Measurements from ENCODE around the gene RAPGEF2. TPM values are rescaled to one million over a fixed set of nuclear protein-coding genes. Genes with fewer than 3 reads are reported as not detected.
"Not testable (repeated sequence)": the region's sequence is repeated elsewhere in the genome, so short reads cannot be mapped to it uniquely, and the experiment has no call there.

RAPGEF2 gene
- total RNA-seq (2014; rRNA removed; shearing (Covaris generic)) = 13.3 and 21.4 TPM in 2 replicates

- in situ Hi-C loops (cut with HindIII; ENCODE audit: low sequenced_read_pairs) = no loop called here
- peak; percentile 95 for DNase-seq (ENCODE audit: low spot score)
Measured at GRCh38 chr4:159102622-159103383, at the start of gene RAPGEF2. RAPGEF2 (plus strand) TSS chr4:159103079; CDS start chr4:159104163, 1,084 bp downstream.

GRCh38 chr4:159055833-159056232 is 47.0 kb upstream of the RAPGEF2 start:
- no peak for DNase-seq (ENCODE audit: low spot score)
- in situ Hi-C loops (cut with HindIII; ENCODE audit: low sequenced_read_pairs) = no loop called here

GRCh38 chr4:159060161-159060560 is 42.7 kb upstream of the RAPGEF2 start:
- no peak for DNase-seq (ENCODE audit: low spot score)
- in situ Hi-C loops (cut with HindIII; ENCODE audit: low sequenced_read_pairs) = no loop called here

- DNase-seq (ENCODE audit: low spot score) = no peak
- in situ Hi-C loops (cut with HindIII; ENCODE audit: low sequenced_read_pairs) = no loop called here
Measured at GRCh38 chr4:159062381-159062780, 40.5 kb upstream of the RAPGEF2 start.

GRCh38 chr4:159065513-159066240 is 37.2 kb upstream of the RAPGEF2 start:
- in situ Hi-C loops (cut with HindIII; ENCODE audit: low sequenced_read_pairs) = no loop called here
- no peak for DNase-seq (ENCODE audit: low spot score)

- DNase-seq (ENCODE audit: low spot score); in situ Hi-C loops (cut with HindIII; ENCODE audit: low sequenced_read_pairs): not testable (repeated sequence)
Measured at GRCh38 chr4:159068139-159068538, 34.7 kb upstream of the RAPGEF2 start.

GRCh38 chr4:159069922-159070321 is 33.0 kb upstream of the RAPGEF2 start:
- DNase-seq (ENCODE audit: low spot score) = no peak
- in situ Hi-C loops (cut with HindIII; ENCODE audit: low sequenced_read_pairs) = no loop called here

GRCh38 chr4:159070742-159071141 is 32.1 kb upstream of the RAPGEF2 start:
- no peak for DNase-seq (ENCODE audit: low spot score)
- in situ Hi-C loops (cut with HindIII; ENCODE audit: low sequenced_read_pairs) = no loop called here

- DNase-seq (ENCODE audit: low spot score) = no peak
- in situ Hi-C loops (cut with HindIII; ENCODE audit: low sequenced_read_pairs) = no loop called here
Measured at GRCh38 chr4:159071178-159071968, 31.5 kb upstream of the RAPGEF2 start.

GRCh38 chr4:159071969-159072765 is 30.7 kb upstream of the RAPGEF2 start:
- in situ Hi-C loops (cut with HindIII; ENCODE audit: low sequenced_read_pairs) = no loop called here
- DNase-seq (ENCODE audit: low spot score) = no peak

GRCh38 chr4:159075531-159075932 is 27.3 kb upstream of the RAPGEF2 start:
- in situ Hi-C loops (cut with HindIII; ENCODE audit: low sequenced_read_pairs) = no loop called here

GRCh38 chr4:159077018-159077417 is 25.9 kb upstream of the RAPGEF2 start:
- in situ Hi-C loops (cut with HindIII; ENCODE audit: low sequenced_read_pairs); DNase-seq (ENCODE audit: low spot score): not testable (repeated sequence)

More at GRCh38 chr4:159075531-159075932, 27.3 kb upstream of the RAPGEF2 start:
- no peak for DNase-seq (ENCODE audit: low spot score)

- in situ Hi-C loops (cut with HindIII; ENCODE audit: low sequenced_read_pairs) = no loop called here
- DNase-seq (ENCODE audit: low spot score) = no peak
Measured at GRCh38 chr4:159077702-159078495, 25.0 kb upstream of the RAPGEF2 start.

GRCh38 chr4:159079074-159079473 is 23.8 kb upstream of the RAPGEF2 start:
- DNase-seq (ENCODE audit: low spot score) = no peak
- in situ Hi-C loops (cut with HindIII; ENCODE audit: low sequenced_read_pairs) = no loop called here

- no peak for DNase-seq (ENCODE audit: low spot score)
- in situ Hi-C loops (cut with HindIII; ENCODE audit: low sequenced_read_pairs) = no loop called here
Measured at GRCh38 chr4:159086606-159087005, 16.3 kb upstream of the RAPGEF2 start.

- no peak for DNase-seq (ENCODE audit: low spot score)
- in situ Hi-C loops (cut with HindIII; ENCODE audit: low sequenced_read_pairs) = no loop called here
Measured at GRCh38 chr4:159090255-159090654, 12.6 kb upstream of the RAPGEF2 start.

GRCh38 chr4:159094156-159094555 is 8.7 kb upstream of the RAPGEF2 start:
- DNase-seq (ENCODE audit: low spot score); in situ Hi-C loops (cut with HindIII; ENCODE audit: low sequenced_read_pairs): not testable (repeated sequence)

GRCh38 chr4:159096434-159096833 is 6.4 kb upstream of the RAPGEF2 start:
- in situ Hi-C loops (cut with HindIII; ENCODE audit: low sequenced_read_pairs) = no loop called here

More at GRCh38 chr4:159096434-159096833, 6.4 kb upstream of the RAPGEF2 start:
- no peak for DNase-seq (ENCODE audit: low spot score)

Data from G401 (cell line).